IMR-90 (cell line): ENCODE results near the gene FALEC. TPM values are rescaled to one million over a fixed set of nuclear protein-coding genes. Genes with fewer than 3 reads are reported as not detected.

Source experiments
- ATAC-seq: fragments of 200-7000 bp; cut with Tn5 transposase; 2 replicates; pipeline ENCODE4 v1.9.1; 2020; ENCODE audit warnings: low read depth, mild to moderate bottlenecking, moderate library complexity
- BruUV-seq: library from RNA; stranded (reverse); fragments of 400-500 nt; replicated peaks from 2 replicates; lab custom pipeline; 2021; lab: Mats Ljungman, UMichigan
- CTCF ChIA-PET: fragments of 300-600 bp; formaldehyde crosslinking; extraction: SDS; loops from one replicate; lab custom pipeline; 2021; ENCODE audit warnings: antibody characterized with exemption; lab: Yijun Ruan, JAX
- POLR2A ChIA-PET: fragments of 300-600 bp; sonication (Branson Sonifier 250); formaldehyde crosslinking; loops from one replicate; lab custom pipeline; 2022; ENCODE audit warnings: antibody characterized with exemption; ENCODE audit not compliant: unreplicated experiment; lab: Charles Lee
- DNase-seq: peaks from one replicate; pipeline ENCODE4 v3.0.0; 2013
- H2AFZ ChIP-seq: replicated peaks from 2 replicates; pipeline ENCODE3; 2013; ENCODE audit warnings: low read length, mild to moderate bottlenecking; ENCODE audit not compliant: poor library complexity
- H2AK5ac ChIP-seq: 2 replicates; pipeline ENCODE4 v1.6.1; 2013; ENCODE audit warnings: low read depth, low read length, inconsistent platforms
- H2AK9ac ChIP-seq: replicated peaks from 2 replicates; pipeline ENCODE3; 2013; ENCODE audit warnings: mild to moderate bottlenecking, low read depth, low read length, moderate library complexity; ENCODE audit not compliant: poor library complexity
- H2BK120ac ChIP-seq: 2 replicates; pipeline ENCODE4 v1.6.1; 2013; ENCODE audit warnings: low read depth, low read length, inconsistent platforms
- H2BK15ac ChIP-seq: 3 replicates; pipeline ENCODE4 v1.6.1; 2013; ENCODE audit warnings: low read depth, low read length, inconsistent platforms
- H2BK20ac ChIP-seq: 2 replicates; pipeline ENCODE4 v1.6.1; 2013; ENCODE audit warnings: low read depth, mild to moderate bottlenecking, inconsistent platforms, low read length, moderate library complexity
- H2BK5ac ChIP-seq: 2 replicates; pipeline ENCODE4 v1.6.1; 2013; ENCODE audit warnings: mild to moderate bottlenecking, low read depth, low read length, inconsistent platforms; ENCODE audit not compliant: poor library complexity, severe bottlenecking
- H3K14ac ChIP-seq: replicated peaks from 2 replicates; pipeline ENCODE4 v1.6.1; 2013; ENCODE audit warnings: low read depth, low read length, inconsistent platforms
- H3K18ac ChIP-seq: 2 replicates; pipeline ENCODE4 v1.6.1; 2013; ENCODE audit warnings: low read depth, low read length, control low read depth
- H3K23ac ChIP-seq: 2 replicates; pipeline ENCODE4 v1.6.1; 2013; ENCODE audit warnings: low read depth, low read length, inconsistent platforms
- H3K27ac ChIP-seq: 2 replicates; pipeline ENCODE4 v1.5.1; 2013; ENCODE audit warnings: mild to moderate bottlenecking, control low read depth, low read length; ENCODE audit not compliant: insufficient read depth
- H3K27me3 ChIP-seq: 2 replicates; pipeline ENCODE4 v1.6.1; 2013; ENCODE audit warnings: low read length; ENCODE audit not compliant: control insufficient read depth, insufficient read depth
- H3K36me3 ChIP-seq: 2 replicates; pipeline ENCODE4 v1.6.1; 2013; ENCODE audit warnings: low read length, mixed read lengths; ENCODE audit not compliant: control insufficient read depth, insufficient read depth
- H3K4ac ChIP-seq: 2 replicates; pipeline ENCODE4 v1.6.1; 2013; ENCODE audit warnings: low read depth, low read length, inconsistent platforms
- H3K4me1 ChIP-seq: 2 replicates; pipeline ENCODE4 v1.6.1; 2013; ENCODE audit warnings: low read length, mixed read lengths; ENCODE audit not compliant: control insufficient read depth, insufficient read depth
- H3K4me2 ChIP-seq: 2 replicates; pipeline ENCODE4 v1.6.1; 2013; ENCODE audit warnings: low read depth, mild to moderate bottlenecking, control low read depth, low read length, moderate library complexity
- H3K4me3 ChIP-seq: 2 replicates; pipeline ENCODE4 v1.5.1; 2013; ENCODE audit warnings: low read depth, mild to moderate bottlenecking, control low read depth, low read length, moderate library complexity; ENCODE audit not compliant: insufficient read depth
- H3K56ac ChIP-seq: 2 replicates; pipeline ENCODE4 v1.6.1; 2013; ENCODE audit warnings: low read length, inconsistent platforms; ENCODE audit not compliant: insufficient read depth; ENCODE audit errors: extremely low read depth
- H3K79me1 ChIP-seq, 2 experiments: 2 replicates each; pipeline ENCODE4 v1.6.1; 2013; ENCODE audit warnings: low read length in 2 of 2, inconsistent platforms in 1 of 2, low read depth in 1 of 2
- H3K9ac ChIP-seq: 2 replicates; pipeline ENCODE4 v1.6.1; 2013; ENCODE audit warnings: low read depth, low read length, control low read depth
- H3K9me1 ChIP-seq: 2 replicates; pipeline ENCODE4 v1.6.1; 2013; ENCODE audit warnings: low read length, inconsistent platforms; ENCODE audit not compliant: insufficient read depth
- H3K9me3 ChIP-seq: 2 replicates; pipeline ENCODE4 v1.6.1; 2013; ENCODE audit warnings: low read length; ENCODE audit not compliant: control insufficient read depth, insufficient read depth
- H4K20me1 ChIP-seq: 2 replicates; pipeline ENCODE4 v1.6.1; 2013; ENCODE audit warnings: low read length, inconsistent platforms; ENCODE audit not compliant: insufficient read depth
- H4K5ac ChIP-seq: 2 replicates; pipeline ENCODE4 v1.6.1; 2013; ENCODE audit warnings: mild to moderate bottlenecking, low read depth, low read length, control low read depth
- H4K8ac ChIP-seq, 2 experiments: 2 replicates each; pipeline ENCODE4 v1.6.1; 2013; ENCODE audit warnings: low read depth in 2 of 2, low read length in 2 of 2, control low read depth in 1 of 2, inconsistent platforms in 1 of 2
- H4K91ac ChIP-seq: 2 replicates; pipeline ENCODE4 v1.6.1; 2013; ENCODE audit warnings: low read depth, low read length, inconsistent platforms; ENCODE audit not compliant: insufficient read depth
- CEBPB ChIP-seq: IDR thresholded peaks from 2 replicates; pipeline ENCODE4 v1.6.1; 2012; ENCODE audit warnings: low read depth, low read length, improper control_type of control experiment
- CHD1 ChIP-seq: IDR thresholded peaks from 2 replicates; pipeline ENCODE4 v1.6.1; 2012; ENCODE audit warnings: low read depth, low read length, improper control_type of control experiment
- MAZ ChIP-seq: IDR thresholded peaks from 2 replicates; pipeline ENCODE4 v1.6.1; 2012; ENCODE audit warnings: low read depth, mild to moderate bottlenecking, low read length, improper control_type of control experiment, moderate library complexity, borderline replicate concordance
- POLR2A ChIP-seq: IDR thresholded peaks from 2 replicates; pipeline ENCODE4 v1.6.1; 2012; ENCODE audit warnings: mild to moderate bottlenecking, low read depth, low read length
- USF2 ChIP-seq: fragments of 150-350 bp; IDR thresholded peaks from 2 replicates; pipeline ENCODE4 v1.6.1; 2017; ENCODE audit warnings: mild to moderate bottlenecking, antibody characterized with exemption, low read length, low read depth
- WGBS, 2 experiments: methylation state at CpG; one replicate each; pipeline versions ENCODE4 v1.1.5 to v1.1.7; 2013; ENCODE audit warnings: missing lambda C conversion rate in 2 of 2; ENCODE audit not compliant: insufficient read length in 1 of 2; ENCODE audit errors: extremely low coverage in 2 of 2; 5-methylcytosine and 5-hydroxymethylcytosine counted together
- dilution Hi-C: fragments of 300-500 bp; cut with HindIII; formaldehyde crosslinking; loops from one replicate; pipeline ENCODE4 v1.14.3; 2018; ENCODE audit warnings: low sequenced_read_pairs; ENCODE audit not compliant: unreplicated experiment
- in situ Hi-C: fragments of 300-500 bp; cut with MboI; formaldehyde crosslinking; loops from 3 replicates; pipeline ENCODE4 v1.14.3; 2019; ENCODE audit warnings: low sequenced_read_pairs, inconsistent platforms, mixed read lengths
- intact Hi-C: fragments of 100-400 bp; cut with micrococcal nuclease; formaldehyde crosslinking; loops from 2 replicates; pipeline ENCODE4 v1.10.0; 2022
- polyA plus RNA-seq, 3 experiments: library from polyadenylated mRNA; depleted of rRNA; stranded (reverse); fragments of >200 nt; gene quantifications; 2 replicates each; pipeline ENCODE4 v1.2.3, GENCODE V29; 2012; ENCODE audit warnings: low replicate concordance in 1 of 3
- total RNA-seq: library from RNA; depleted of rRNA; stranded (reverse); fragments of >200 nt; gene quantifications from 2 replicates; pipeline ENCODE4 v1.2.3, GENCODE V29; 2012

Gene FALEC
- total and polyA plus RNA-seq, 2 of the 4 experiments (the other 2 are of a cell fraction) = not detected

GRCh38 chr1:150574260-150575071, 58.9 kb downstream of the FALEC start:
- peaks cover 10% of the 10 kb centered on the region for H3K9me1 ChIP-seq
- no peak overlapping the region for H2AK9ac ChIP-seq
- no peak overlapping the region for H3K56ac ChIP-seq
- H3K4ac ChIP-seq = no peak overlapping the region
- no peak overlapping the region for H2AK5ac ChIP-seq
- no TSS peak for BruUV-seq
- in situ Hi-C loops = loop anchor here (5.0 kb wide), 1 partner anchor 38 kb away; no protein-coding TSS in a partner anchor
- no peak overlapping the region for H4K5ac ChIP-seq
- DNase-seq = no peak
- WGBS, 2 experiments = no CpG with 5 or more reads among the region's 6 CpGs
- dilution Hi-C loops = no loop called here
- H4K8ac ChIP-seq = no peak overlapping the region
- ChIA-PET POLR2A (interaction anchor here (0.6 kb wide), 1 partner anchor 9 kb away, joined by 3 read pairs; no protein-coding TSS in a partner anchor), CTCF (no interaction called here)
- 0 out of 2 replicates have a peak overlapping the region, but pooled peaks have one; percentile 13 for H3K9ac ChIP-seq
- H3K23ac ChIP-seq = peak overlapping the region; percentile 53; the same call in 1 of the 2 replicates
- peaks cover 15% of the 10 kb centered on the region for H3K4me1 ChIP-seq
- no peaks in the 10 kb centered on the region for H3K9me3 ChIP-seq
- H4K91ac ChIP-seq = no peak overlapping the region
- H3K27ac ChIP-seq = peak overlapping the region; percentile 30; the same call in 1 of the 2 replicates
- H4K20me1 ChIP-seq = peaks cover 99% of the 10 kb centered on the region
- H2BK5ac ChIP-seq = peak overlapping the region; percentile 49
- no peak overlapping the region for H2BK120ac ChIP-seq
- peak overlapping the region; percentile 43; the same call in 1 of the 2 replicates for H3K14ac ChIP-seq
- peaks cover 8 to 26% of the 10 kb centered on the region in 2 experiments; a peak in 3 of 4 replicates for H3K79me1 ChIP-seq
- ATAC-seq = no peak
- H3K4me2 ChIP-seq = peak overlapping the region; percentile 99
- no peaks in the 10 kb centered on the region for H3K27me3 ChIP-seq
- H2AFZ ChIP-seq = no peak overlapping the region
- H2BK15ac ChIP-seq = no peak overlapping the region
- H3K4me3 ChIP-seq = peak overlapping the region; percentile 7; the same call in 1 of the 2 replicates
- intact Hi-C loops = no loop called here
- H3K18ac ChIP-seq = no peak overlapping the region
- no peak overlapping the region for H2BK20ac ChIP-seq
- peak; percentile 34; the same call in 1 of the 2 replicates for TF ChIP-seq MAZ
- peak; percentile 76 for TF ChIP-seq POLR2A
- TF ChIP-seq CEBPB = no peak
- TF ChIP-seq CHD1 = peak; percentile 35
- TF ChIP-seq USF2 = no peak
- H3K36me3 ChIP-seq = peaks cover 57% of the 10 kb centered on the region
